Measurements from ENCODE around the gene KCNIP4.

GRCh38 chr4:21605006-21605405 lies 343.6 kb downstream of the KCNIP4 start:
- TF ChIP-seq CTCF (IDR thresholded peaks at IDR 0.05) (no peak), POLR2A (IDR thresholded peaks at IDR 0.05) (no peak)
